ENCODE measurements around the gene ABCB10. TPM values are rescaled to one million over a fixed set of nuclear protein-coding genes. Genes with fewer than 3 reads are reported as not detected.
"Not testable (repeated sequence)": the region's sequence is repeated elsewhere in the genome, so short reads cannot be mapped to it uniquely, and the experiment has no call there.

Gene ABCB10
- total RNA-seq, 1 donor from 2014 or later, result 17.6 TPM

- TF ChIP-seq CTCF (IDR thresholded peaks at IDR 0.05; ENCODE audit: insufficient read depth, low read length, severe bottlenecking), result no peak
- FAIRE-seq (no peak), DNase-seq (ENCODE audit: low read depth) (no peak)
- no peak overlapping the region for H3K4me3 ChIP-seq (ENCODE audit: low read depth, low read length)
- H3K36me3 ChIP-seq (ENCODE audit: control insufficient read depth, insufficient read depth, low read length), result peaks cover 3% of the 10 kb centered on the region
- no peaks in the 10 kb centered on the region for H3K27me3 ChIP-seq (ENCODE audit: control insufficient read depth, insufficient read depth, low read length)
These were observed 35.5 kb downstream of the ABCB10 start for GRCh38 chr1:229523052-229523451.

GRCh38 chr1:229514578-229515275, 43.8 kb downstream of the ABCB10 start:
- H3K36me3 ChIP-seq (ENCODE audit: control insufficient read depth, insufficient read depth, low read length), result no peaks in the 10 kb centered on the region
- H3K4me3 ChIP-seq (ENCODE audit: low read depth, low read length), result no peak overlapping the region
- FAIRE-seq, result peak; percentile 32
- peak; percentile 64 for DNase-seq (ENCODE audit: low read depth)
- peak; percentile 73 for TF ChIP-seq CTCF (IDR thresholded peaks at IDR 0.05; ENCODE audit: insufficient read depth, low read length, severe bottlenecking)
- H3K27me3 ChIP-seq (ENCODE audit: control insufficient read depth, insufficient read depth, low read length), result no peaks in the 10 kb centered on the region

DNA sequence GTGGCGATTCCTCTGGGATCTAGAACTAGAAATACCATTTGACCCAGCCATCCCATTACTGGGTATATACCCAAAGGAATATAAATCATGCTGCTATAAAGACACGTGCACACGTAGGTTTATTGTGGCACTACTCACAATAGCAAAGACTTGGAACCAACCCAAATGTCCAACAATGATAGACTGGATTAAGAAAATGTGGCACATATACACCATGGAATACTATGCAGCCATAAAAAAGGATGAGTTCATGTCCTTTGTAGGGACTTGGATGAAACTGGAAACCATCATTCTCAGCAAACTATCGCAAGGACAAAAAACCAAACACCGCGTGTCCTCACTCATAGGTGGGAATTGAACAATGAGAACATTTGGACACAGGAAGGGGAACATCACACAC, 46.9 kb downstream of the ABCB10 start:
- not testable (repeated sequence) for FAIRE-seq; DNase-seq (ENCODE audit: low read depth); H3K27me3 ChIP-seq (ENCODE audit: control insufficient read depth, insufficient read depth, low read length); H3K36me3 ChIP-seq (ENCODE audit: control insufficient read depth, insufficient read depth, low read length); H3K4me3 ChIP-seq (ENCODE audit: low read depth, low read length)

DNA sequence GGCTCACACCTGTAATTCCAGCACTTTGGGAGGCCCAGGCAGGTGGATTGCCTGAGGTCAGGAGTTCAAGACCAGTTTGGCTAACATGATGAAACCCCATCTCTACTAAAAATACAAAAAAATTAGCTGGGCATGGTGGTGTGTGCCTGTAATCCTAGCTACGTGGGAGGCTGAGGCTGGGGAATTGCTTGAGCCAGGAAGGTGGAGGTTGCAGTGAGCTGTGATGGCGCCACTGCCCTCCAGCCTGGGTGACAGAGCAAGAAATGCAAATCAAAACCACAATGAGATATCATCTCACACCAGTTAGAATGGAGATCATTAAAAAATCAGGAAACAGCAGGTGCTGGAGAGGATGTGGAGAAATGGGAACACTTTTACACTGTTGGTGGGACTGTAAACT, 47.3 kb downstream of the ABCB10 start:
- not testable (repeated sequence) for H3K4me3 ChIP-seq (ENCODE audit: low read depth, low read length); DNase-seq (ENCODE audit: low read depth); H3K27me3 ChIP-seq (ENCODE audit: control insufficient read depth, insufficient read depth, low read length); H3K36me3 ChIP-seq (ENCODE audit: control insufficient read depth, insufficient read depth, low read length); FAIRE-seq

GRCh38 chr1:229509576-229509975, 48.9 kb downstream of the ABCB10 start:
- TF ChIP-seq CTCF (IDR thresholded peaks at IDR 0.05; ENCODE audit: insufficient read depth, low read length, severe bottlenecking), result no peak
- no peak overlapping the region for H3K4me3 ChIP-seq (ENCODE audit: low read depth, low read length)
- peak; percentile 93 for DNase-seq (ENCODE audit: low read depth)
- FAIRE-seq, result no peak
- no peaks in the 10 kb centered on the region for H3K36me3 ChIP-seq (ENCODE audit: control insufficient read depth, insufficient read depth, low read length)
- no peaks in the 10 kb centered on the region for H3K27me3 ChIP-seq (ENCODE audit: control insufficient read depth, insufficient read depth, low read length)

GRCh38 chr1:229508823-229509337, 49.6 kb downstream of the ABCB10 start:
- DNase-seq (ENCODE audit: low read depth) (peak; percentile 7), FAIRE-seq (no peak)
- Histone ChIP-seq H3K27me3 (ENCODE audit: control insufficient read depth, insufficient read depth, low read length) (no peaks in the 10 kb centered on the region), H3K36me3 (ENCODE audit: control insufficient read depth, insufficient read depth, low read length) (no peaks in the 10 kb centered on the region), H3K4me3 (ENCODE audit: low read depth, low read length) (peak overlapping the region; percentile 52)
- no peak for TF ChIP-seq CTCF (IDR thresholded peaks at IDR 0.05; ENCODE audit: insufficient read depth, low read length, severe bottlenecking)
